DND-41 (cell line): ENCODE results near the gene PSMD4.

Experiments used
- ATAC-seq: fragments of 200-7000 bp; cut with Tn5 transposase; 3 replicates; pipeline ENCODE4 v1.9.1; 2021; ENCODE audit warnings: low read depth; ENCODE audit not compliant: insufficient read depth
- DNase-seq: peaks from one replicate; pipeline ENCODE4 v3.0.0-alpha.2; 2020
- H2AFZ ChIP-seq: 2 replicates; pipeline ENCODE4 v1.6.0; 2012; ENCODE audit warnings: low read depth, low read length
- H3K27ac ChIP-seq: 2 replicates; pipeline ENCODE4 v1.5.1; 2012; ENCODE audit warnings: low read length, inconsistent platforms
- H3K27me3 ChIP-seq: fragments of 200-600 bp; sonication (generic); 2 replicates; pipeline ENCODE4 v1.6.0; 2012; ENCODE audit warnings: low read length, mild to moderate bottlenecking, inconsistent platforms; ENCODE audit not compliant: insufficient read depth, poor library complexity
- H3K36me3 ChIP-seq: 2 replicates; pipeline ENCODE4 v1.5.1; 2012; ENCODE audit warnings: low read length, inconsistent platforms; ENCODE audit not compliant: insufficient read depth
- H3K4me1 ChIP-seq: 2 replicates; pipeline ENCODE4 v1.5.1; 2012; ENCODE audit warnings: mild to moderate bottlenecking, low read length; ENCODE audit not compliant: insufficient read depth
- H3K4me2 ChIP-seq: 2 replicates; pipeline ENCODE4 v1.6.0; 2012; ENCODE audit warnings: mild to moderate bottlenecking, moderate library complexity, low read length, inconsistent platforms; ENCODE audit not compliant: insufficient read depth
- H3K4me3 ChIP-seq, 2 experiments: fragments of 200-600 bp in 1 of 2; shearing (Covaris generic) in 1 of 2; 2 replicates each; pipeline ENCODE4 v1.5.1; 2012 to 2016; ENCODE audit warnings: inconsistent platforms in 2 of 2, low read length in 2 of 2, mild to moderate bottlenecking in 2 of 2, low read depth in 1 of 2, moderate library complexity in 1 of 2
- H3K79me2 ChIP-seq: 2 replicates; pipeline ENCODE4 v1.6.0; 2012; ENCODE audit warnings: low read length, inconsistent platforms; ENCODE audit not compliant: insufficient read depth
- H3K9ac ChIP-seq: 2 replicates; pipeline ENCODE4 v1.6.0; 2012; ENCODE audit warnings: low read depth, mild to moderate bottlenecking, inconsistent platforms, low read length, moderate library complexity
- H3K9me3 ChIP-seq: 2 replicates; pipeline ENCODE4 v1.5.1; 2012; ENCODE audit warnings: low read length, moderate library complexity, mild to moderate bottlenecking, inconsistent platforms; ENCODE audit not compliant: insufficient read depth, severe bottlenecking
- H4K20me1 ChIP-seq: 2 replicates; pipeline ENCODE4 v1.6.0; 2012; ENCODE audit warnings: low read length; ENCODE audit not compliant: insufficient read depth
- CTCF ChIP-seq: IDR thresholded peaks from 2 replicates; pipeline ENCODE4 v1.5.1; 2012; ENCODE audit warnings: borderline replicate concordance, low read length, moderate library complexity, mild to moderate bottlenecking; ENCODE audit not compliant: poor library complexity, severe bottlenecking; ENCODE audit errors: extremely low read depth
- EZH2 ChIP-seq: IDR thresholded peaks from 3 replicates; pipeline ENCODE4 v1.6.1; 2012; ENCODE audit warnings: borderline replicate concordance, low read depth, mild to moderate bottlenecking, moderate library complexity, low read length, inconsistent platforms; ENCODE audit not compliant: severe bottlenecking

The PSMD4 gene

DNA sequence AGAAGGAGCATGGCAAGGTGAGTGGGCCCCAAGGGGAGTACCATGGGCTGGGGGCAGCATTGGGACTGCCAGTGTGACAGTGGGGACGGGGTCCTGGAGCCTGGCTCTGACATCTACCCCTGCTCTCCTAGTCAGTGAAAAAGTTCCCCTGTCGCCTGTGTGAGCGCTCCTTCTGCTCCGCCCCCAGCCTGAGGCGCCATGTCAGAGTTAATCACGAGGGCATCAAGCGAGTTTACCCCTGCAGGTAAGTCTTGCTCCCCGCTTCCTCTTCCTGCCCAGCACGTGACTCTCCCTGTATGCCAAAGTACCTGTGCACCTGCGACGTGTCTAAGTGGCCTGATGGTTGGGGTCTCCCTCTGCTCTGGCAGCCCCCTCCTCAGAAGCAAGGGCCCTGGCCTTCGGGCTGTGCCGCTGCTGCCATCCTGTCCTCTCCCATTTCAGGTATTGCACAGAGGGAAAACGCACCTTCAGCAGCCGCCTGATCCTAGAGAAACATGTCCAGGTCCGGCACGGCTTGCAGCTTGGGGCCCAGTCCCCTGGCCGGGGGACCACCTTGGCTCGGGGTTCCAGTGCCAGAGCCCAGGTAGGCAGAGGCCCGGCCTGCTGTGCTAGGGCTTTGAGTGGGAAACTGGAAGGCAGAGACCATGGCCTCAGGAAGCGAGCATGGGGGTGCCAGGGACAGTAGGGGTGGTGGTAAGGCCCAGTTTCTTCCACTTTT, 35.6 kb downstream of the PSMD4 start:
- no peak overlapping the region for H3K4me2 ChIP-seq
- peaks cover 50% of the 10 kb centered on the region for H4K20me1 ChIP-seq
- H3K27ac ChIP-seq = no peak overlapping the region
- no peak overlapping the region for H3K9ac ChIP-seq
- no peak for DNase-seq
- no peaks in the 10 kb centered on the region for H3K9me3 ChIP-seq
- peaks cover 94% of the 10 kb centered on the region for H3K36me3 ChIP-seq
- H3K27me3 ChIP-seq = no peaks in the 10 kb centered on the region
- no peaks in the 10 kb centered on the region for H3K4me1 ChIP-seq
- ATAC-seq = no peak
- H2AFZ ChIP-seq = no peak overlapping the region
- peaks cover 21% of the 10 kb centered on the region for H3K79me2 ChIP-seq
- no peak overlapping the region for H3K4me3 ChIP-seq
- TF ChIP-seq CTCF (no peak), EZH2 (no peak)

DNA sequence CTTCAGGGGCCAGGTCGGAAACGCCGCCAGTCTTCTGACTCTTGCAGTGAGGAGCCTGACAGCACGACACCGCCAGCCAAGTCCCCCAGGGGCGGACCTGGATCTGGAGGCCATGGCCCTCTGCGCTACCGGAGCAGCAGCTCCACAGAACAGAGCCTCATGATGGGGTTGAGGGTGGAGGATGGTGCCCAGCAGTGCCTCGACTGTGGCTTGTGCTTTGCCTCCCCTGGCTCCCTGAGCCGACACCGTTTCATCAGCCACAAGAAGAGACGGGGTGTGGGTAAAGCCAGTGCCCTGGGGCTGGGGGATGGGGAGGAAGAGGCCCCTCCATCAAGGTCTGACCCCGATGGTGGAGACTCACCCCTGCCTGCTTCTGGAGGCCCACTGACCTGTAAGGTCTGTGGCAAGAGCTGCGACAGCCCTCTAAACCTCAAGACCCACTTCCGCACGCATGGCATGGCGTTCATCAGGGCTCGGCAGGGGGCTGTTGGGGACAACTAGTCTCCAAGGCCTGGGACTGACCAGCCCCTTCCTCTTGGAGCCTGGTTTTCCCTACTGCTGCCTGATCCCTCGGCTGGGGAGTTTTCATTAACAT, 36.3 kb downstream of the PSMD4 start:
- Histone ChIP-seq H2AFZ (no peak overlapping the region), H3K79me2 (peaks cover 17% of the 10 kb centered on the region; the same call in 1 of the 2 replicates), H3K4me2 (no peak overlapping the region), H3K9me3 (no peaks in the 10 kb centered on the region), H3K27ac (no peak overlapping the region), H4K20me1 (peaks cover 50% of the 10 kb centered on the region), H3K4me1 (no peaks in the 10 kb centered on the region), H3K4me3 (no peak overlapping the region), H3K27me3 (no peaks in the 10 kb centered on the region), H3K36me3 (peaks cover 97% of the 10 kb centered on the region), H3K9ac (no peak overlapping the region)
- ATAC-seq = no peak
- no peak for DNase-seq
- TF ChIP-seq CTCF = no peak
- TF ChIP-seq EZH2 = no peak

DNA sequence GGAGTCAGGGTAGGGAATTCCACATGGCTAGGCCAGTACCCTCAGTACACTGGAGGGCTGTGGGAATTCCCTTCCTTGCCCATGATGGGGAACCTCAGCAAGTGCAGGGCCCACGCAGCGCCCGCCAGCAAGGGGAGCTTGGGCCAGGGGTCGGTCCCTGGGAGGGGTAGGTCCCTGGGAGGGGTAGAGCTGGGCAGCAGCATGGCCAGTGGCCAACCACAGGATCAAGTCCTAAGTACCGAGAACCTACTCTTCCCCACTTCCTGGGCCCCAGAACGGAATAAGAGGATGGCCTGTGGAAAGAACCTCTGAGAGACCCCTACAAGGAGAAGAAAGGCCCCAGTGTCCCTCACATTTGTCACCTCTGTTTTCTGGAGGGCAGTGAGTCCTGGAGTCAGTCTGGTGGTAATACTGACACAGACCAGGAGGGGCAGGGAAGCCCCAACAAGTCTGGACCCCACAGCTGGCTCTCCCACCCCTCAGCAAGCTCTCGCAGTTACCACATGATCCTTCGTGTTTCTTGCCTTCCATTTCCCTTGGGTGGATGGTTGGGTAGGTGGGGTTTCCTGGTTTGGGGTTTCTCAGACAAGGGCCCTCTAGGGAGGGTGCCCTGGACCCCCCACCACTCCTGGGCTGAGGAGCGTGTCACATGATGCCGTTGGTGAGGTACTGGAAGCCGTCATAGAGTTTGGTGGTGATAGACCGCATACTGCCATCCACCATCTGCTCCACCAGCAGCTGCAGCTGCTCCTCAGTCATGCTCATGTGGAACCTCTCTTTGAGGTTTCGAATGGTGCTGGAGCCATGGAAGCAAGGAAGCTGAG, 37.9 kb downstream of the PSMD4 start:
- peaks cover 34% of the 10 kb centered on the region for H4K20me1 ChIP-seq
- ATAC-seq = peak; percentile 37
- no peaks in the 10 kb centered on the region for H3K4me1 ChIP-seq
- TF ChIP-seq CTCF (peak; percentile 14), EZH2 (no peak)
- H3K4me2 ChIP-seq = no peak overlapping the region
- H3K9me3 ChIP-seq = no peaks in the 10 kb centered on the region
- H3K27me3 ChIP-seq = no peaks in the 10 kb centered on the region
- no peak overlapping the region for H2AFZ ChIP-seq
- peaks cover 91% of the 10 kb centered on the region for H3K36me3 ChIP-seq
- peaks cover 1% of the 10 kb centered on the region; the same call in 1 of the 2 replicates for H3K79me2 ChIP-seq
- no peak overlapping the region for H3K27ac ChIP-seq
- DNase-seq = peak; percentile 33
- no peak overlapping the region for H3K4me3 ChIP-seq
- no peak overlapping the region for H3K9ac ChIP-seq
